Measurements from ENCODE around the gene G3BP2.

G3BP2 gene

GRCh38 chr4:75630937-75631329 lies 42.3 kb downstream of the G3BP2 start:
- Histone ChIP-seq H3K9me3 (ENCODE audit: severe bottlenecking) (no peaks in the 10 kb centered on the region), H3K27me3 (ENCODE audit: insufficient read depth, low read depth, severe bottlenecking) (no peaks in the 10 kb centered on the region), H3K36me3 (no peaks in the 10 kb centered on the region), H3K27ac (peak overlapping the region; percentile 70), H3K4me3 (ENCODE audit: low read depth, low read length) (peak overlapping the region; percentile 63)
- TF ChIP-seq CTCF (IDR thresholded peaks at IDR 0.05; ENCODE audit: low read depth, low read length), result no peak
- no peak for DNase-seq

GRCh38 chr4:75630174-75630936 lies 42.9 kb downstream of the G3BP2 start, which contains the start of gene CDKL2:
Gene CDKL2 (minus strand): TSS chr4:75630528. CDS start chr4:75625988, 4,540 bp downstream.
- no peaks in the 10 kb centered on the region for H3K9me3 ChIP-seq (ENCODE audit: severe bottlenecking)
- peak; percentile 94 for DNase-seq
- H3K27ac ChIP-seq, result peak within 1 kb of the TSS; percentile 70
- H3K4me3 ChIP-seq (ENCODE audit: low read depth, low read length), result peak within 1 kb of the TSS; percentile 63
- no peak for TF ChIP-seq CTCF (IDR thresholded peaks at IDR 0.05; ENCODE audit: low read depth, low read length)
- H3K27me3 ChIP-seq (ENCODE audit: insufficient read depth, low read depth, severe bottlenecking), result no peaks in the 10 kb centered on the region
- no peaks in the 10 kb centered on the region for H3K36me3 ChIP-seq

GRCh38 chr4:75629239-75629638 lies 44.0 kb downstream of the G3BP2 start:
- H3K27ac ChIP-seq, result no peak overlapping the region
- H3K27me3 ChIP-seq (ENCODE audit: insufficient read depth, low read depth, severe bottlenecking), result no peaks in the 10 kb centered on the region
- DNase-seq, result no peak
- H3K4me3 ChIP-seq (ENCODE audit: low read depth, low read length), result no peak overlapping the region
- no peaks in the 10 kb centered on the region for H3K36me3 ChIP-seq
- no peak for TF ChIP-seq CTCF (IDR thresholded peaks at IDR 0.05; ENCODE audit: low read depth, low read length)
- H3K9me3 ChIP-seq (ENCODE audit: severe bottlenecking), result no peaks in the 10 kb centered on the region

- H3K9me3 ChIP-seq (ENCODE audit: severe bottlenecking), result no peaks in the 10 kb centered on the region
- H3K27me3 ChIP-seq (ENCODE audit: insufficient read depth, low read depth, severe bottlenecking), result no peaks in the 10 kb centered on the region
- no peak overlapping the region for H3K27ac ChIP-seq
- H3K36me3 ChIP-seq, result no peaks in the 10 kb centered on the region
- DNase-seq, result no peak
- H3K4me3 ChIP-seq (ENCODE audit: low read depth, low read length), result no peak overlapping the region
- TF ChIP-seq CTCF (IDR thresholded peaks at IDR 0.05; ENCODE audit: low read depth, low read length), result no peak
These were observed 50.2 kb downstream of the G3BP2 start for GRCh38 chr4:75623026-75623425.

- Histone ChIP-seq H3K36me3 (no peaks in the 10 kb centered on the region), H3K27ac (no peak overlapping the region), H3K27me3 (ENCODE audit: insufficient read depth, low read depth, severe bottlenecking) (no peaks in the 10 kb centered on the region), H3K4me3 (ENCODE audit: low read depth, low read length) (no peak overlapping the region), H3K9me3 (ENCODE audit: severe bottlenecking) (no peaks in the 10 kb centered on the region)
- no peak for DNase-seq
- no peak for TF ChIP-seq CTCF (IDR thresholded peaks at IDR 0.05; ENCODE audit: low read depth, low read length)
These were observed 51.5 kb downstream of the G3BP2 start for GRCh38 chr4:75621715-75622114.

GRCh38 chr4:75612306-75612705 lies 60.9 kb downstream of the G3BP2 start:
- no peaks in the 10 kb centered on the region for H3K27me3 ChIP-seq (ENCODE audit: insufficient read depth, low read depth, severe bottlenecking)
- TF ChIP-seq CTCF (IDR thresholded peaks at IDR 0.05; ENCODE audit: low read depth, low read length), result no peak
- no peak for DNase-seq

More at GRCh38 chr4:75612306-75612705, 60.9 kb downstream of the G3BP2 start:
- H3K27ac ChIP-seq, result no peak overlapping the region
- H3K9me3 ChIP-seq (ENCODE audit: severe bottlenecking), result no peaks in the 10 kb centered on the region
- H3K4me3 ChIP-seq (ENCODE audit: low read depth, low read length), result no peak overlapping the region
- H3K36me3 ChIP-seq, result no peaks in the 10 kb centered on the region

All from WERI-Rb-1 (cell line).